Measurements from ENCODE around the gene RIPK4. TPM values are rescaled to one million over a fixed set of nuclear protein-coding genes. Genes with fewer than 3 reads are reported as not detected.

Gene RIPK4
- total RNA-seq, 3 donors from 2014 or later, result 5.1 to 14.8 (median 10.2) TPM

GRCh38 chr21:41737651-41738324 lies 29.1 kb downstream of the RIPK4 start:
- ATAC-seq, result no peak
- no peaks in the 10 kb centered on the region for H3K36me3 ChIP-seq (ENCODE audit: low read depth)
- H3K4me3 ChIP-seq, result no peak overlapping the region
- no peak for TF ChIP-seq CTCF (IDR thresholded peaks at IDR 0.05)
- DNase-seq, result peak in 1 of 3 donors; percentile 10
- no peaks in the 10 kb centered on the region for H3K4me1 ChIP-seq (ENCODE audit: low read depth)
- H3K9me3 ChIP-seq, result peaks cover 12% of the 10 kb centered on the region
- intact Hi-C loops (cut with DNase I, micrococcal nuclease), result no loop called here

GRCh38 chr21:41736423-41736822 lies 30.4 kb downstream of the RIPK4 start:
- Histone ChIP-seq H3K4me1 (ENCODE audit: low read depth) (no peaks in the 10 kb centered on the region), H3K4me3 (no peak overlapping the region), H3K9me3 (peaks cover 12% of the 10 kb centered on the region), H3K36me3 (ENCODE audit: low read depth) (no peaks in the 10 kb centered on the region)
- no peak for ATAC-seq
- no peak for DNase-seq
- TF ChIP-seq CTCF (IDR thresholded peaks at IDR 0.05), result no peak
- intact Hi-C loops (cut with DNase I, micrococcal nuclease), result no loop called here

GRCh38 chr21:41733951-41734689 lies 32.7 kb downstream of the RIPK4 start:
- H3K4me1 ChIP-seq (ENCODE audit: low read depth), result no peaks in the 10 kb centered on the region
- DNase-seq (peak in 1 of 3 donors; percentile 25), ATAC-seq (peak; percentile 29)
- H3K9me3 ChIP-seq, result peaks cover 12% of the 10 kb centered on the region
- intact Hi-C loops (cut with DNase I, micrococcal nuclease), result no loop called here
- no peak for TF ChIP-seq CTCF (IDR thresholded peaks at IDR 0.05)
- H3K36me3 ChIP-seq (ENCODE audit: low read depth), result no peaks in the 10 kb centered on the region
- no peak overlapping the region for H3K4me3 ChIP-seq

- no peak for TF ChIP-seq CTCF (IDR thresholded peaks at IDR 0.05)
- Histone ChIP-seq H3K4me1 (ENCODE audit: low read depth) (no peaks in the 10 kb centered on the region), H3K9me3 (no peaks in the 10 kb centered on the region), H3K4me3 (no peak overlapping the region), H3K36me3 (ENCODE audit: low read depth) (no peaks in the 10 kb centered on the region)
- ATAC-seq, result peak; percentile 29
- intact Hi-C loops (cut with DNase I, micrococcal nuclease), result no loop called here
- DNase-seq, result no peak
These were observed 35.8 kb downstream of the RIPK4 start for GRCh38 chr21:41731081-41731480.

- Histone ChIP-seq H3K4me3 (no peak overlapping the region), H3K4me1 (ENCODE audit: low read depth) (no peaks in the 10 kb centered on the region), H3K36me3 (ENCODE audit: low read depth) (no peaks in the 10 kb centered on the region), H3K9me3 (no peaks in the 10 kb centered on the region)
- no peak for TF ChIP-seq CTCF (IDR thresholded peaks at IDR 0.05)
- DNase-seq, result peak in 1 of 3 donors; percentile 12
- intact Hi-C loops (cut with DNase I, micrococcal nuclease), result no loop called here
- ATAC-seq, result no peak
These were observed 36.5 kb downstream of the RIPK4 start for GRCh38 chr21:41730367-41730765.

Measured in mucosa of descending colon (tissue), 3 donors.